Osteoblast (primary cell): ENCODE data around the gene CAMK4. TPM values are rescaled to one million over a fixed set of nuclear protein-coding genes. Genes with fewer than 3 reads are reported as not detected.

Experiments
- DNase-seq: peaks from one replicate; pipeline ENCODE4 v3.0.0; 2011; ENCODE audit warnings: low spot score, mixed read lengths; ENCODE audit not compliant: insufficient read length; ENCODE audit errors: missing footprints
- H2AFZ ChIP-seq: 2 replicates; pipeline ENCODE4 v1.6.0; 2011; ENCODE audit warnings: mild to moderate bottlenecking, low read length
- H3K27ac ChIP-seq: 2 replicates; pipeline ENCODE4 v1.5.1; 2011; ENCODE audit warnings: mild to moderate bottlenecking, low read depth, low read length, moderate library complexity
- H3K27me3 ChIP-seq: 2 replicates; pipeline ENCODE4 v1.6.0; 2012; ENCODE audit warnings: mild to moderate bottlenecking, control low read depth, inconsistent platforms, low read length, moderate library complexity; ENCODE audit not compliant: insufficient read depth
- H3K36me3 ChIP-seq: 2 replicates; pipeline ENCODE4 v1.5.1; 2011; ENCODE audit warnings: mild to moderate bottlenecking, low read length, control low read depth, moderate library complexity; ENCODE audit not compliant: insufficient read depth
- H3K4me1 ChIP-seq: 2 replicates; pipeline ENCODE4 v1.5.1; 2011; ENCODE audit warnings: mild to moderate bottlenecking, low read length, control low read depth, moderate library complexity; ENCODE audit not compliant: insufficient read depth
- H3K4me2 ChIP-seq: 2 replicates; pipeline ENCODE4 v1.6.0; 2011; ENCODE audit warnings: mild to moderate bottlenecking, low read length; ENCODE audit not compliant: insufficient read depth
- H3K4me3 ChIP-seq: fragments of 200-600 bp; sonication (generic); 3 replicates; pipeline ENCODE4 v1.5.1; 2012; ENCODE audit warnings: mild to moderate bottlenecking, low read length, inconsistent platforms; ENCODE audit not compliant: insufficient read depth
- H3K79me2 ChIP-seq: 2 replicates; pipeline ENCODE4 v1.6.0; 2012; ENCODE audit warnings: mild to moderate bottlenecking, low read length, control low read depth, inconsistent platforms; ENCODE audit not compliant: insufficient read depth
- H3K9me3 ChIP-seq: 2 replicates; pipeline ENCODE4 v1.5.1; 2011; ENCODE audit warnings: low read depth, low read length, control low read depth
- H4K20me1 ChIP-seq: 2 replicates; pipeline ENCODE4 v1.6.0; 2012; ENCODE audit warnings: mild to moderate bottlenecking, low read length, control low read depth; ENCODE audit not compliant: insufficient read depth
- CTCF ChIP-seq: IDR thresholded peaks from 2 replicates; pipeline ENCODE4 v1.5.1; 2011; ENCODE audit warnings: mild to moderate bottlenecking, low read depth, low read length, moderate library complexity; ENCODE audit errors: extremely low read depth
- total RNA-seq: library from RNA; depleted of rRNA; stranded (reverse); fragments of >200 nt; gene quantifications from 2 replicates; pipeline ENCODE4 v1.2.3, GENCODE V29; 2012

The CAMK4 gene
- total RNA-seq, 1 donor = 0.72 TPM

- no peak for TF ChIP-seq CTCF
- Histone ChIP-seq H3K27ac (no peak overlapping the region), H4K20me1 (no peaks in the 10 kb centered on the region), H3K4me2 (no peak overlapping the region), H3K27me3 (peaks cover 7% of the 10 kb centered on the region), H3K36me3 (no peaks in the 10 kb centered on the region), H3K4me3 (no peak overlapping the region), H3K4me1 (no peaks in the 10 kb centered on the region), H2AFZ (no peak overlapping the region), H3K9me3 (no peaks in the 10 kb centered on the region), H3K79me2 (no peaks in the 10 kb centered on the region)
- no peak for DNase-seq
Observed at GRCh38 chr5:111221139-111221538, 3.0 kb upstream of the CAMK4 start.

- H3K79me2 ChIP-seq = no peaks in the 10 kb centered on the region
- no peak overlapping the region for H3K27ac ChIP-seq
- H3K4me2 ChIP-seq = peak overlapping the region; percentile 84
- no peaks in the 10 kb centered on the region for H3K4me1 ChIP-seq
- no peaks in the 10 kb centered on the region for H4K20me1 ChIP-seq
- H3K9me3 ChIP-seq = no peaks in the 10 kb centered on the region
- DNase-seq = no peak
- no peak for TF ChIP-seq CTCF
- H3K27me3 ChIP-seq = peaks cover 7% of the 10 kb centered on the region
- peak overlapping the region; percentile 76 for H2AFZ ChIP-seq
- no peaks in the 10 kb centered on the region for H3K36me3 ChIP-seq
- H3K4me3 ChIP-seq = peak overlapping the region; percentile 70
Observed at GRCh38 chr5:111223101-111223786, 940 bp upstream of the CAMK4 start.

GRCh38 chr5:111224561-111225345 is 569 bp downstream of the CAMK4 start:
- Histone ChIP-seq H3K36me3 (no peaks in the 10 kb centered on the region), H3K4me2 (peak overlapping the region; percentile 84), H4K20me1 (no peaks in the 10 kb centered on the region), H3K4me3 (peak overlapping the region; percentile 70), H3K4me1 (no peaks in the 10 kb centered on the region), H3K27me3 (peaks cover 7% of the 10 kb centered on the region), H3K27ac (no peak overlapping the region), H2AFZ (peak overlapping the region; percentile 83), H3K79me2 (no peaks in the 10 kb centered on the region), H3K9me3 (no peaks in the 10 kb centered on the region)
- TF ChIP-seq CTCF = no peak
- peak; percentile 76 for DNase-seq

GRCh38 chr5:111225926-111226325 is 1.7 kb downstream of the CAMK4 start:
- no peaks in the 10 kb centered on the region for H4K20me1 ChIP-seq
- no peak overlapping the region for H2AFZ ChIP-seq
- H3K27ac ChIP-seq = no peak overlapping the region
- no peak for TF ChIP-seq CTCF
- no peak overlapping the region for H3K4me3 ChIP-seq
- H3K9me3 ChIP-seq = no peaks in the 10 kb centered on the region
- peaks cover 7% of the 10 kb centered on the region for H3K27me3 ChIP-seq
- H3K4me2 ChIP-seq = no peak overlapping the region
- H3K79me2 ChIP-seq = no peaks in the 10 kb centered on the region
- DNase-seq = no peak
- H3K4me1 ChIP-seq = no peaks in the 10 kb centered on the region
- H3K36me3 ChIP-seq = no peaks in the 10 kb centered on the region
